HG03520 (cell line): Measurements from ENCODE around the gene EXPH5.
A peak's percentile ranks its signal among the peaks of the same experiment; 100 is the strongest.
"Not testable (repeated sequence)": the region's sequence is repeated elsewhere in the genome, so short reads cannot be mapped to it uniquely, and the experiment has no call there.

ENCODE experiments used
- ATAC-seq: cut with Tn5 transposase; IDR thresholded peaks from one replicate; pipeline ENCODE4 v1.9.1; 2021; ENCODE audit warnings: mild to moderate bottlenecking, moderate library complexity; ENCODE audit not compliant: unreplicated experiment

Gene EXPH5

DNA sequence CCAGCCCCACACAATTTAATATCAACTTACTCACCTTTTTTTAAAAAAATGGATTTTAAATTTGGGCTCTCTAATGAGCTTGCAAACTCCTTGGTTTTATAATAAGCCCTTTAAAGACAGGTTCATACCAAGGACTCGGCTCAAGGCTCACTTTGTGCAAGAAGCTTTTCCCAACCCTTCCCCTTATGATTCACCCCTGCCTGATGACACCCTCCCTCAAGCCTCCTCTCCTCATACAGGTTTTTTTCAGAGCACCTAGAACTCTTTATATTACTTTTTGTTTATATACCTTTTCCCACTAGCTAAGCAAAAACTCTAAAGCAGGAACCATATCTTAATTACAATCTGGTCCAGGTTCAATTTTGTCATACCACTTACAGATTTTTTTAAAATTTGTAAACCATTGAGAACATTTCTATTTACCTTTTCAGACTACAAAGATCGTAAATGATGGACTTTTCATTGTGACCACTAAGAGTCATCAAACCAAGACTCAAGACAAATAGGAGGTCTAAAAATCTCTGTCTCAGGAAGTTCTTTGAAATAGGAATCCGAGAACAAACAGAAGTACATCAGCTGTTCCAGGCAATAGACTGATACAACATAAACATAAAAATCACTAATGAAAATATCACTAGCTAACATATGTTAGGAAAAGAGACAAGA, 13.1 kb upstream of the EXPH5 start:
- no peak for ATAC-seq

- no peak for ATAC-seq
These were observed 12.5 kb upstream of the EXPH5 start for GRCh38 chr11:108606070-108606469.

GRCh38 chr11:108602818-108603217, 9.2 kb upstream of the EXPH5 start:
- not testable (repeated sequence) for ATAC-seq

DNA sequence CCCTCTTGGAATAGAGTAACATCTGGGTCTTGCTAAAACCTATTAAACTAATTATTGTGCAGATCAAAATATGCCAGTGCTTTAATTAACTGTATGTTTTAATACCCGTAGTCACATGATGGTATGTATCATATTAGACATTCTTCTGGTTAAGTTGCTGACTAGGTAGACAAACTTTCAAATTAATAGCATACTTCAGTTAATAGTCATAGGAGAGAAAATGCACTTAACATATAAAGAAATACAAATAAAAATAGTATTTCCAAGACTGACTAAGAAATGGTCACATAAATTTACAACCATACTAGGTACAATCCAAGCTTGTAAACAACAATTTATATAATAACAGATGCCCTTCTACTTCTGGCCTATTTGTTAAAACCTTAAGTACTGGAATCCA, 7.6 kb upstream of the EXPH5 start:
- ATAC-seq, result no peak

GRCh38 chr11:108599978-108600377, 6.4 kb upstream of the EXPH5 start:
- no peak for ATAC-seq

DNA sequence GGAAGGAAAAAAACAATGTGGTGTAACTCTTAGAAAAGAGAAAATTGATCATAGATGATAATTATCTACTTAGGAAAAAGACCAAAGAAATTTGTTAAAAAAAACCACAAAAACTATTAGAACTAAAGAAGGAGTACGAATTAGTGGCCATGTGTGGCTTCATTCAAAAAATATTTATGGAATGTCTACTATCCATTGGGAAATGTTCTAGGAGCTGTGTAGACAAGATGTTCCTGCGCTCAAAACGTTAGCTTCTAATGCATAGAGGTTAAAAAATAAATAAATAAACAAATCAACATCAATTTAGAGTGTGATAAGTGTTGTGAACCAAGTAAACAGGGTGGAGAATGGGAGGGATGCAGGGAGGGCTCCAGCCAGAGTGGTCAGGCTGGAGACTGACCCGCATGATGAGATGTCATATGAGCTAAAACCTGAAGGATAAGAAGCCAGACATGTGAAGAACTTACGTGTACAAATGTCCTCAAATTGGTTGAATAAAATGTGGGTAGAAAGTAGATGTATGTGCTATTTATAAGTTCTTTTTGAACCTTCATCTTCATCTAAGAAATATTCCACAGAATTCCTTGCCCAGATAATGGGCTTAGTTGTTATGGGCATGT, 4.3 kb upstream of the EXPH5 start:
- ATAC-seq, result no peak

DNA sequence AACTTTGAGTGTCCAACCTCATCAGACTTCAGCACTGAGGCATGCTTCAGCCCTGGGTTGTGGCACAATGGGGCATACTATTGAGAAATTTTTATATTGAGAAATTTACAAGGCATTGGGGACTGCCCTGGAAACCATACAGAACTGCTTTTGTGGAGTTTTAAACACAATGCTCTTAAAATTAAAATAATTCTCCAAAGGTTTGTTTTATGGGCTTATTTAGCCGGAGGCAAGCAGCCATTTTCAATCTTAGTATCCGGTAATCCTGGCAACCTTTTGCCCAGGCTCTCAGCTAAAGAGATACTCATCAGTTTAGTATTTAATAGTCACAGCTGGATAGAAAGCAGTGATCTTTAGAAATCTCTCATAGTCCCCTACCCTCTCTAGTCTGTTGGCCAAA, 3.1 kb upstream of the EXPH5 start:
- ATAC-seq, result no peak

- ATAC-seq, result no peak
These were observed 411 bp upstream of the EXPH5 start for GRCh38 chr11:108593923-108594434.

GRCh38 chr11:108592591-108593213, 866 bp downstream of the EXPH5 start:
- ATAC-seq, result peak; percentile 21

DNA sequence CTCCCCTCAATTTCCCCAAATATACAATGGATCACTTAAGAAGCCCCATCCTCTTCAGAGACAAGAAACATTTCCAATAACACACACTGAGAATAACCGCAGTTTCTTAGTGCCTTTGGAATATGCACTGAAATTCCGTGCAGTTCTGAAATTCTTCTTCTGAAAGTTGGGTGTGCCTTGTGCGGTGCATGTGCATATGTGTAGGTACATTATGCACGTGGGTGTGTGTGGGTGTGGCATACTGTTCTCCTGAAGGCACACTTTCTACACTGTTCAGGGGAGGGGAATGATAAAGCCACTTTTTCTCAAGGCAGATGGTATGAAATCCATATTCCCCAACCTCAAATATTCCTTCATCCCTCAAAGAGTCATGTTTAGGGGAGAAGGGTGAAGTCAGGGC, 1.7 kb downstream of the EXPH5 start:
- ATAC-seq, result no peak

DNA sequence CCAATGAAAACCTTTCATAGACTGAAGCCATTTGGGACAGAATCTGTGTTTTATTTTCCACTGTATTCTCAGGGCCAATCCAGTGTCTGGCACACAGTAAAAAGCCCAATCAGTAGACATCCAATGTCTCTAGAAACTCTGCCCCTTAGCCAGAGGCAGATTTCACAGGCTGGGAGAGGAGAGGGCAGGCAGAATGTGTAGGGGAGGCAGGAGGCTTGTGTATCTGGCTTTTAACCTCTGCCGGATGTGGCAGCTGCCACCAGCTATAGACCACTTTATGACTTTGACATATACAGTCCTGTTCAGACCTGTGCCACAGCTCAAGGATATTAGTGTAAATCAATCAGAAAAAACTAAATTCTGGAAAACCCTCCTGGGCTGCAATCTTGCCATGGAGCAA, 4.4 kb downstream of the EXPH5 start:
- no peak for ATAC-seq

DNA sequence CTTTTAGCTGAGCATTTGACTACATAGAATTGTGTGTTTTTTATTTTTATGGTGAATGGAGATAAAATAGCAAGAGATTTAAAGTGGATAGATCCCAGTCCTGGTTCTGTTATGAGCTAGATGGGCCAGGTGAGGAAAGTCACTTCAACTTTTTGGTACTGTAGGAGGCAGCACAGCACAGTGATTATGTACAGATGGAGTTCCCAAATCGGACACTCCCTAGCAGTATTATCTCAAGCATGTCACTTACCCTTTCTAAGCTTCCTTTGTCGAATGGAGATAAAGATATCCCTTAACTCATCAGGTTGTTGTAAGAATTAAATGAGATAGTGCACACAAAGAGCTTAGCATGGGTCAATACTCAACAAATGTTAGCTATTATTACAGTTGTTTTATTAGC, 5.3 kb downstream of the EXPH5 start:
- ATAC-seq, result no peak

- ATAC-seq, result peak; percentile 43
These were observed 6.5 kb downstream of the EXPH5 start for GRCh38 chr11:108587109-108587508.

DNA sequence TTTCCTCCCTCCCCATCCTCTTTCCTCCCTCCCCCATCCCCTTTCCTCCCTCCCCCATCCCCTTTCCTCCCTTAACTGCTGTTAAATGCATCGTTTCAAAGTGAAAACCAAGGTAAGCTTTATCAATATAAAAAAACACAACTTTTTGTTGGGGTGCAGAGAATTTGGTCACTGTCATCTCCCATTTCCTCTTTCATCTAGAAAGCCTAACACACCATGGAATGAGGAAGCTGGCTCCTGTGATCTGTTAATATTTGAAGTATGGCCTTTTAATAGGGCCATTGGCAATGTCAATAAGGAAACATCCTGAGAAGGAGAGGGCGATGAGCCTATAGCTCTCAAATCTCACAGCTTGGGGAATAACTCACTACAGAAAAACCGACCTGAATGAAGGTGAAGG, 7.0 kb downstream of the EXPH5 start:
- ATAC-seq, result no peak

- not testable (repeated sequence) for ATAC-seq
These were observed 7.4 kb downstream of the EXPH5 start for GRCh38 chr11:108586185-108586584.

- ATAC-seq, result no peak
These were observed 8.6 kb downstream of the EXPH5 start for GRCh38 chr11:108584973-108585372.

DNA sequence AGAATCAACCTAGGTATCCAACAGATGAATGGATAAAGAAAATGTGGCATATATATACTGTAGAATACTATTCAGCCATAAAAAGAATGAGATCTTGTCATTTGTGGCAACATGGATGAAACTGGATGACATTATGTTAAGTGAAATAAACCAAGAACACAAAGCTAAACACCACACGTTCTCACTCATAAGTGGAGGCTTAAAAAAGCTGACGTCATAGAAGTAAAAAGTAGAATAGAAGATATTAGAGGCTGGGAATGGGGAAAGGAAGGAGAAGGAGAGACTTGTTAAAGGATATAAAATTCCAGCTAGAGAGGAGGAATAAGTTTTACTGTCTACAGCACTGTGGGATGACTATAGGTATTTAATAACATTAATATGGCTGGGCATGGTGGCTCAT, 12.9 kb downstream of the EXPH5 start:
- no peak for ATAC-seq

- no peak for ATAC-seq
These were observed 13.5 kb downstream of the EXPH5 start for GRCh38 chr11:108580043-108580442.

DNA sequence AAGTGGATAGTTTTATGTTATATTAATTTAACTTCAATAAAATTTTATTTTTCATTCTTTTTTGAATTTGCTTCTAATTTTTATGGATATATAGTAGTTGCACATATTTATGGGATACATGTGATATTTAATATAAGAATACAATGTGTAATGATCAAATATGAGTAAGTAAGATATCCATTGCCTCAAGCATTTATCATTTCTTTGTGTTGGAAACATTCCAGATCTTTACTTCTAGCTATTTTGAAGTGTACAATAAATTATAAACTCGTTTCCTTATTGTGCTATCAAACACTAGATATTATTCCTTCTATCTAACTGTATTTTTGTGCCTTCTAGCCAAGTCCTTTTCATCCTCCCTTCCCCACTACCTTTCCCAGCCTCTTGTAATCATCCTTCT, 17.0 kb downstream of the EXPH5 start:
- no peak for ATAC-seq

GRCh38 chr11:108574675-108575074, 18.9 kb downstream of the EXPH5 start:
- ATAC-seq, result no peak

DNA sequence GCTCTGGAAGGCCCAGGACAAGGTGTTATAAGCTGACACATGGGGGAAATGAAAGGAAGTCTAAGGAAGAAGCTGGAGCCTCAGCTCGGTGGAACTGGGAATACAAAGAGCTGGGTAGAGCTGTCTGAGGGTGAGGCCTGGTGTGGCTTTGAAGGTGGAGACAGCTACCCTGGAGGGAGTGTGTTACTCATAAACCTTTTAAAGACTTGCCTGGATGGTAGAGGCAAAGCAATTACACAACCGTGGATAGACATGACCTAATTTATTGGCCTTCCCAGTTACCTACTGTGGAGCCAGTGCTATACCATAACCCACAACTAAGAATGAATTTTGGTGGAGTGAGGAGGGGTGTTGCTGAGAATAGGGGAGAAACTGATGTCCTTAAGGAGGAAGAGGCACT, 22.6 kb downstream of the EXPH5 start:
- ATAC-seq, result no peak

GRCh38 chr11:108569896-108570295, 23.7 kb downstream of the EXPH5 start:
- ATAC-seq, result no peak
